LoVo (cell line): ENCODE data around the gene ENPP7.
"Not testable (repeated sequence)": the region's sequence is repeated elsewhere in the genome, so short reads cannot be mapped to it uniquely, and the experiment has no call there.

Source experiments
- DNase-seq: peaks from one replicate; pipeline ENCODE4 v3.0.0-alpha.2; 2016; ENCODE audit warnings: low spot score

ENPP7 gene

GRCh38 chr17:79749156-79749815, 18.5 kb downstream of the ENPP7 start:
- DNase-seq = no peak

GRCh38 chr17:79749958-79750357, 19.2 kb downstream of the ENPP7 start:
- no peak for DNase-seq

GRCh38 chr17:79750650-79751545, 20.2 kb downstream of the ENPP7 start:
- peak; percentile 39 for DNase-seq

GRCh38 chr17:79752175-79752574, 21.4 kb downstream of the ENPP7 start:
- DNase-seq = no peak

GRCh38 chr17:79754370-79754769, 23.6 kb downstream of the ENPP7 start:
- DNase-seq = no peak

GRCh38 chr17:79754903-79755302, 24.2 kb downstream of the ENPP7 start:
- not testable (repeated sequence) for DNase-seq

- no peak for DNase-seq
These were observed 24.8 kb downstream of the ENPP7 start for GRCh38 chr17:79755591-79755990.

GRCh38 chr17:79757140-79757745, 26.5 kb downstream of the ENPP7 start:
- no peak for DNase-seq

GRCh38 chr17:79758271-79758670, 27.5 kb downstream of the ENPP7 start:
- no peak for DNase-seq

- DNase-seq = no peak
These were observed 29.6 kb downstream of the ENPP7 start for GRCh38 chr17:79760197-79760906.

- no peak for DNase-seq
These were observed 31.3 kb downstream of the ENPP7 start for GRCh38 chr17:79761894-79762589.

- DNase-seq = no peak
These were observed 35.0 kb downstream of the ENPP7 start for GRCh38 chr17:79765708-79766107.

- DNase-seq = no peak
These were observed 39.1 kb downstream of the ENPP7 start for GRCh38 chr17:79769570-79770506.

GRCh38 chr17:79771276-79771675, 40.5 kb downstream of the ENPP7 start:
- no peak for DNase-seq

GRCh38 chr17:79772726-79773125, 42.0 kb downstream of the ENPP7 start:
- DNase-seq = not testable (repeated sequence)

GRCh38 chr17:79774561-79774975, 43.8 kb downstream of the ENPP7 start:
- no peak for DNase-seq

- DNase-seq = no peak
These were observed 44.9 kb downstream of the ENPP7 start for GRCh38 chr17:79775632-79776031.

- no peak for DNase-seq
These were observed 45.8 kb downstream of the ENPP7 start for GRCh38 chr17:79776376-79777119.

GRCh38 chr17:79777120-79777893, 46.6 kb downstream of the ENPP7 start:
- DNase-seq = peak; percentile 45
